HEK293 (cell line): ENCODE data around the gene WARS2.

Experiments
- AEBP2 ChIP-seq: fragments of 450-650 bp; formaldehyde crosslinking; IDR thresholded peaks from 2 replicates; pipeline ENCODE4 v1.5.1; 2016; ENCODE audit warnings: missing biosample characterization, missing genetic modification characterization, borderline replicate concordance
- FEZF1 ChIP-seq: fragments of 450-650 bp; formaldehyde crosslinking; IDR thresholded peaks from 2 replicates; pipeline ENCODE4 v1.5.1; 2016; ENCODE audit warnings: missing biosample characterization, missing genetic modification characterization
- GLI4 ChIP-seq: fragments of 450-650 bp; formaldehyde crosslinking; IDR thresholded peaks from 2 replicates; pipeline ENCODE4 v1.5.1; 2016; ENCODE audit warnings: missing biosample characterization, missing genetic modification characterization
- INSM2 ChIP-seq: fragments of 450-650 bp; formaldehyde crosslinking; IDR thresholded peaks from 2 replicates; pipeline ENCODE4 v1.5.1; 2016; ENCODE audit warnings: missing biosample characterization, missing genetic modification characterization
- MYNN ChIP-seq: fragments of 450-650 bp; formaldehyde crosslinking; IDR thresholded peaks from 2 replicates; pipeline ENCODE4 v1.5.1; 2016; ENCODE audit warnings: missing biosample characterization, missing genetic modification characterization, borderline replicate concordance
- PATZ1 ChIP-seq: fragments of 450-650 bp; formaldehyde crosslinking; IDR thresholded peaks from 2 replicates; pipeline ENCODE4 v1.5.1; 2016; ENCODE audit warnings: missing biosample characterization, missing genetic modification characterization
- PRDM1 ChIP-seq: fragments of 450-650 bp; formaldehyde crosslinking; IDR thresholded peaks from 2 replicates; pipeline ENCODE4; 2016; ENCODE audit warnings: missing biosample characterization, missing genetic modification characterization
- PRDM10 ChIP-seq: fragments of 450-650 bp; formaldehyde crosslinking; IDR thresholded peaks from 2 replicates; pipeline ENCODE4 v1.5.1; 2016; ENCODE audit warnings: missing biosample characterization, missing genetic modification characterization
- RBAK ChIP-seq: fragments of 450-650 bp; formaldehyde crosslinking; IDR thresholded peaks from 2 replicates; pipeline ENCODE4 v1.5.1; 2016; ENCODE audit warnings: missing biosample characterization, missing genetic modification characterization
- SP3 ChIP-seq: fragments of 450-650 bp; formaldehyde crosslinking; IDR thresholded peaks from 2 replicates; pipeline ENCODE4 v1.5.1; 2016; ENCODE audit warnings: missing biosample characterization, missing genetic modification characterization
- SP7 ChIP-seq: fragments of 450-650 bp; formaldehyde crosslinking; IDR thresholded peaks from 2 replicates; pipeline ENCODE4 v1.5.1; 2016; ENCODE audit warnings: missing biosample characterization, missing genetic modification characterization
- ZBTB1 ChIP-seq: fragments of 450-650 bp; formaldehyde crosslinking; IDR thresholded peaks from 2 replicates; pipeline ENCODE4 v1.5.1; 2016; ENCODE audit warnings: missing biosample characterization, missing genetic modification characterization
- ZBTB17 ChIP-seq: fragments of 450-650 bp; formaldehyde crosslinking; IDR thresholded peaks from 2 replicates; pipeline ENCODE4 v1.5.1; 2016; ENCODE audit warnings: missing biosample characterization, missing genetic modification characterization
- ZBTB44 ChIP-seq: fragments of 450-650 bp; IDR thresholded peaks from 2 replicates; pipeline ENCODE4 v1.5.1; 2018; ENCODE audit warnings: missing biosample characterization, mild to moderate bottlenecking, missing genetic modification characterization
- ZNF174 ChIP-seq: fragments of 450-650 bp; formaldehyde crosslinking; IDR thresholded peaks from 2 replicates; pipeline ENCODE4 v1.5.0; 2017; ENCODE audit warnings: missing biosample characterization, mild to moderate bottlenecking, missing genetic modification characterization
- ZNF2 ChIP-seq: fragments of 450-650 bp; formaldehyde crosslinking; IDR thresholded peaks from 2 replicates; pipeline ENCODE4 v1.5.1; 2016; ENCODE audit warnings: missing biosample characterization, missing genetic modification characterization
- ZNF24 ChIP-seq: fragments of 450-650 bp; formaldehyde crosslinking; IDR thresholded peaks from 2 replicates; pipeline ENCODE4 v1.5.1; 2016; ENCODE audit warnings: missing biosample characterization, missing genetic modification characterization
- ZNF366 ChIP-seq: fragments of 450-650 bp; formaldehyde crosslinking; conservative IDR thresholded peaks from 2 replicates; pipeline ENCODE4 v1.5.1; 2016; ENCODE audit warnings: missing biosample characterization, missing genetic modification characterization
- ZNF394 ChIP-seq: fragments of 450-650 bp; formaldehyde crosslinking; IDR thresholded peaks from 2 replicates; pipeline ENCODE4 v1.5.1; 2016; ENCODE audit warnings: missing biosample characterization, missing genetic modification characterization, mild to moderate bottlenecking, moderate library complexity, borderline replicate concordance
- ZNF426 ChIP-seq: fragments of 450-650 bp; formaldehyde crosslinking; IDR thresholded peaks from 2 replicates; pipeline ENCODE4 v1.5.1; 2017; ENCODE audit warnings: missing biosample characterization, missing genetic modification characterization, mild to moderate bottlenecking, inconsistent platforms, moderate library complexity
- ZNF600 ChIP-seq: fragments of 450-650 bp; formaldehyde crosslinking; IDR thresholded peaks from 2 replicates; pipeline ENCODE4 v1.5.1; 2016; ENCODE audit warnings: missing biosample characterization, missing genetic modification characterization
- ZNF610 ChIP-seq: fragments of 450-650 bp; formaldehyde crosslinking; IDR thresholded peaks from 2 replicates; pipeline ENCODE4 v1.5.1; 2016; ENCODE audit warnings: missing biosample characterization, missing genetic modification characterization, borderline replicate concordance
- ZNF776 ChIP-seq: fragments of 450-650 bp; formaldehyde crosslinking; IDR thresholded peaks from 2 replicates; pipeline ENCODE4 v1.5.0; 2017; ENCODE audit warnings: missing biosample characterization, missing genetic modification characterization, borderline replicate concordance
- ZNF830 ChIP-seq: fragments of 450-650 bp; IDR thresholded peaks from 2 replicates; pipeline ENCODE4 v1.5.0; 2018; ENCODE audit warnings: missing biosample characterization, missing genetic modification characterization, low read depth, mild to moderate bottlenecking, moderate library complexity
- ZNF837 ChIP-seq: fragments of 450-650 bp; formaldehyde crosslinking; IDR thresholded peaks from 2 replicates; pipeline ENCODE4 v1.5.1; 2016; ENCODE audit warnings: missing biosample characterization, missing genetic modification characterization
- ZSCAN5A ChIP-seq: fragments of 450-650 bp; formaldehyde crosslinking; IDR thresholded peaks from 2 replicates; pipeline ENCODE4 v1.5.1; 2016; ENCODE audit warnings: missing biosample characterization, missing genetic modification characterization
- ZXDB ChIP-seq: fragments of 450-650 bp; formaldehyde crosslinking; IDR thresholded peaks from 2 replicates; pipeline ENCODE4 v1.5.1; 2016; ENCODE audit warnings: missing biosample characterization, missing genetic modification characterization

WARS2 gene

GRCh38 chr1:119140177-119141019 lies at the start of gene WARS2 (continued):
- TF ChIP-seq INSM2 (tag by site-specific recombination): no peak
- peak; percentile 91 for TF ChIP-seq ZXDB (tag by site-specific recombination)
- TF ChIP-seq SP3 (tag by site-specific recombination): peak; percentile 88
- no peak; the same call in 1 of the 2 replicates for TF ChIP-seq ZSCAN5A
- peak; percentile 82 for TF ChIP-seq ZBTB17 (tag by site-specific recombination)
- no peak for TF ChIP-seq AEBP2
- no peak for TF ChIP-seq PRDM10 (tag by site-specific recombination)
- TF ChIP-seq ZNF837 (tag by site-specific recombination): no peak
- TF ChIP-seq ZNF426 (tag by site-specific recombination): no peak
- TF ChIP-seq ZNF776: no peak
- TF ChIP-seq ZNF600 (tag by site-specific recombination): 0 out of 2 replicates have a peak, but pooled peaks have one; percentile 11
- no peak for TF ChIP-seq GLI4 (tag by site-specific recombination)
- TF ChIP-seq ZNF24 (tag by site-specific recombination): peak; percentile 70; the same call in 1 of the 2 replicates
- peak; percentile 88; the same call in 1 of the 2 replicates for TF ChIP-seq ZNF610 (tag by site-specific recombination)
- TF ChIP-seq ZBTB44 (tag by site-specific recombination): no peak
- TF ChIP-seq FEZF1 (tag by site-specific recombination): peak; percentile 48
- no peak for TF ChIP-seq ZBTB1
- no peak for TF ChIP-seq ZNF830 (tag by site-specific recombination)
- TF ChIP-seq PATZ1 (tag by site-specific recombination): peak; percentile 58; the same call in 1 of the 2 replicates
- TF ChIP-seq ZNF174 (tag by site-specific recombination): no peak
- TF ChIP-seq SP7 (tag by site-specific recombination): peak; percentile 74; the same call in 1 of the 2 replicates
- peak; percentile 44; the same call in 1 of the 2 replicates for TF ChIP-seq ZNF2 (tag by site-specific recombination)
- TF ChIP-seq ZNF366: peak; percentile 97
- TF ChIP-seq RBAK (tag by site-specific recombination): no peak
- peak; percentile 94 for TF ChIP-seq ZNF394 (tag by site-specific recombination)
- TF ChIP-seq PRDM1 (tag by site-specific recombination): no peak
- peak; percentile 54; the same call in 1 of the 2 replicates for TF ChIP-seq MYNN (tag by site-specific recombination)
